ENCODE measurements around the gene RDH16. TPM values are rescaled to one million over a fixed set of nuclear protein-coding genes. Genes with fewer than 3 reads are reported as not detected.
"Not testable (repeated sequence)": the region's sequence is repeated elsewhere in the genome, so short reads cannot be mapped to it uniquely, and the experiment has no call there.

Gene RDH16
- total RNA-seq, 1 donor from 2014 or later = 0.23 TPM

- intact Hi-C loops (cut with micrococcal nuclease); H3K27ac Mint-ChIP-seq; H3K4me3 Mint-ChIP-seq; H3K9me3 Mint-ChIP-seq; H3K36me3 Mint-ChIP-seq (ENCODE audit: low read depth); DNase-seq (ENCODE audit: low spot score); H3K4me1 Mint-ChIP-seq (ENCODE audit: low read depth): not testable (repeated sequence)
- peaks cover 23% of the 10 kb centered on the region for H3K27me3 Mint-ChIP-seq (ENCODE audit: insufficient read depth)
These were observed 16.5 kb downstream of the RDH16 start for GRCh38 chr12:56940942-56941298.

- Mint-ChIP-seq H3K9me3 (no peaks in the 10 kb centered on the region), H3K4me1 (ENCODE audit: low read depth) (peaks cover 6% of the 10 kb centered on the region), H3K36me3 (ENCODE audit: low read depth) (no peaks in the 10 kb centered on the region), H3K27me3 (ENCODE audit: insufficient read depth) (peaks cover 2% of the 10 kb centered on the region), H3K4me3 (no peak overlapping the region), H3K27ac (no peak overlapping the region)
- no peak for DNase-seq (ENCODE audit: low spot score)
- intact Hi-C loops (cut with micrococcal nuclease) = no loop called here
These were observed 21.7 kb downstream of the RDH16 start for GRCh38 chr12:56935752-56936151.

GRCh38 chr12:56935157-56935556, 22.3 kb downstream of the RDH16 start:
- Mint-ChIP-seq H3K36me3 (ENCODE audit: low read depth) (no peaks in the 10 kb centered on the region), H3K27me3 (ENCODE audit: insufficient read depth) (peaks cover 2% of the 10 kb centered on the region), H3K9me3 (no peaks in the 10 kb centered on the region), H3K27ac (no peak overlapping the region), H3K4me1 (ENCODE audit: low read depth) (peaks cover 12% of the 10 kb centered on the region), H3K4me3 (no peak overlapping the region)
- intact Hi-C loops (cut with micrococcal nuclease) = no loop called here
- no peak for DNase-seq (ENCODE audit: low spot score)

GRCh38 chr12:56933826-56934625, 23.4 kb downstream of the RDH16 start, which contains the start of gene SDR9C7:
SDR9C7 (minus strand) TSS chr12:56934408; CDS start chr12:56934261, 147 bp downstream.
- H3K27ac Mint-ChIP-seq = no peak within 1 kb of the TSS
- H3K36me3 Mint-ChIP-seq (ENCODE audit: low read depth) = no peaks in the 10 kb centered on the region
- intact Hi-C loops (cut with micrococcal nuclease) = no loop called here

GRCh38 chr12:56932867-56933266, 24.5 kb downstream of the RDH16 start:
- Mint-ChIP-seq H3K36me3 (ENCODE audit: low read depth) (no peaks in the 10 kb centered on the region), H3K9me3 (no peaks in the 10 kb centered on the region), H3K4me1 (ENCODE audit: low read depth) (peaks cover 21% of the 10 kb centered on the region), H3K4me3 (no peak overlapping the region), H3K27ac (no peak overlapping the region), H3K27me3 (ENCODE audit: insufficient read depth) (peaks cover 10% of the 10 kb centered on the region)
- no peak for DNase-seq (ENCODE audit: low spot score)
- intact Hi-C loops (cut with micrococcal nuclease) = no loop called here

More at GRCh38 chr12:56933826-56934625, 23.4 kb downstream of the RDH16 start, which contains the start of gene SDR9C7:
- DNase-seq (ENCODE audit: low spot score) = no peak
- no peak within 1 kb of the TSS for H3K4me3 Mint-ChIP-seq
- H3K27me3 Mint-ChIP-seq (ENCODE audit: insufficient read depth) = peaks cover 6% of the 10 kb centered on the region
- peaks cover 15% of the 10 kb centered on the region for H3K4me1 Mint-ChIP-seq (ENCODE audit: low read depth)
- no peaks in the 10 kb centered on the region for H3K9me3 Mint-ChIP-seq

- H3K36me3 Mint-ChIP-seq (ENCODE audit: low read depth) = no peaks in the 10 kb centered on the region
- H3K4me3 Mint-ChIP-seq = no peak overlapping the region
- DNase-seq (ENCODE audit: low spot score) = no peak
- intact Hi-C loops (cut with micrococcal nuclease) = no loop called here
- H3K9me3 Mint-ChIP-seq = no peaks in the 10 kb centered on the region
- peaks cover 8% of the 10 kb centered on the region for H3K27me3 Mint-ChIP-seq (ENCODE audit: insufficient read depth)
- H3K27ac Mint-ChIP-seq = no peak overlapping the region
- H3K4me1 Mint-ChIP-seq (ENCODE audit: low read depth) = peaks cover 21% of the 10 kb centered on the region
These were observed 25.3 kb downstream of the RDH16 start for GRCh38 chr12:56932146-56932545.

GRCh38 chr12:56931474-56931978, 25.9 kb downstream of the RDH16 start:
- Mint-ChIP-seq H3K9me3 (no peaks in the 10 kb centered on the region), H3K4me3 (no peak overlapping the region), H3K36me3 (ENCODE audit: low read depth) (no peaks in the 10 kb centered on the region), H3K4me1 (ENCODE audit: low read depth) (peaks cover 21% of the 10 kb centered on the region), H3K27ac (no peak overlapping the region), H3K27me3 (ENCODE audit: insufficient read depth) (peaks cover 8% of the 10 kb centered on the region)
- intact Hi-C loops (cut with micrococcal nuclease) = no loop called here
- DNase-seq (ENCODE audit: low spot score) = no peak

- Mint-ChIP-seq H3K27ac (no peak overlapping the region), H3K4me3 (no peak overlapping the region), H3K27me3 (ENCODE audit: insufficient read depth) (peaks cover 8% of the 10 kb centered on the region), H3K36me3 (ENCODE audit: low read depth) (no peaks in the 10 kb centered on the region), H3K4me1 (ENCODE audit: low read depth) (peaks cover 20% of the 10 kb centered on the region), H3K9me3 (no peaks in the 10 kb centered on the region)
- intact Hi-C loops (cut with micrococcal nuclease) = no loop called here
- no peak for DNase-seq (ENCODE audit: low spot score)
These were observed 27.2 kb downstream of the RDH16 start for GRCh38 chr12:56930241-56930640.

- intact Hi-C loops (cut with micrococcal nuclease) = no loop called here
- Mint-ChIP-seq H3K27ac (no peak overlapping the region), H3K4me3 (no peak overlapping the region), H3K9me3 (no peaks in the 10 kb centered on the region), H3K36me3 (ENCODE audit: low read depth) (no peaks in the 10 kb centered on the region), H3K4me1 (ENCODE audit: low read depth) (peaks cover 15% of the 10 kb centered on the region), H3K27me3 (ENCODE audit: insufficient read depth) (peaks cover 8% of the 10 kb centered on the region)
- DNase-seq (ENCODE audit: low spot score) = no peak
These were observed 27.6 kb downstream of the RDH16 start for GRCh38 chr12:56929780-56930179.

GRCh38 chr12:56928262-56928661, 29.1 kb downstream of the RDH16 start:
- H3K4me3 Mint-ChIP-seq = no peak overlapping the region
- no peaks in the 10 kb centered on the region for H3K36me3 Mint-ChIP-seq (ENCODE audit: low read depth)
- intact Hi-C loops (cut with micrococcal nuclease) = no loop called here
- H3K27ac Mint-ChIP-seq = no peak overlapping the region
- H3K27me3 Mint-ChIP-seq (ENCODE audit: insufficient read depth) = peaks cover 8% of the 10 kb centered on the region
- H3K9me3 Mint-ChIP-seq = no peaks in the 10 kb centered on the region
- DNase-seq (ENCODE audit: low spot score) = no peak
- H3K4me1 Mint-ChIP-seq (ENCODE audit: low read depth) = peaks cover 15% of the 10 kb centered on the region

- intact Hi-C loops (cut with micrococcal nuclease) = no loop called here
- Mint-ChIP-seq H3K27ac (no peak overlapping the region), H3K4me1 (ENCODE audit: low read depth) (peaks cover 15% of the 10 kb centered on the region), H3K9me3 (no peaks in the 10 kb centered on the region), H3K36me3 (ENCODE audit: low read depth) (no peaks in the 10 kb centered on the region), H3K4me3 (no peak overlapping the region), H3K27me3 (ENCODE audit: insufficient read depth) (peaks cover 8% of the 10 kb centered on the region)
- DNase-seq (ENCODE audit: low spot score) = no peak
These were observed 30.1 kb downstream of the RDH16 start for GRCh38 chr12:56927281-56927680.

GRCh38 chr12:56922031-56922430, 35.4 kb downstream of the RDH16 start:
- intact Hi-C loops (cut with micrococcal nuclease) = no loop called here

GRCh38 chr12:56921346-56921745, 36.1 kb downstream of the RDH16 start:
- Mint-ChIP-seq H3K27me3 (ENCODE audit: insufficient read depth) (no peaks in the 10 kb centered on the region), H3K4me3 (no peak overlapping the region), H3K4me1 (ENCODE audit: low read depth) (no peaks in the 10 kb centered on the region), H3K36me3 (ENCODE audit: low read depth) (no peaks in the 10 kb centered on the region), H3K27ac (no peak overlapping the region), H3K9me3 (peaks cover 4% of the 10 kb centered on the region)
- intact Hi-C loops (cut with micrococcal nuclease) = no loop called here
- DNase-seq (ENCODE audit: low spot score) = no peak

More at GRCh38 chr12:56922031-56922430, 35.4 kb downstream of the RDH16 start:
- Mint-ChIP-seq H3K27ac (no peak overlapping the region), H3K4me3 (no peak overlapping the region), H3K36me3 (ENCODE audit: low read depth) (no peaks in the 10 kb centered on the region), H3K4me1 (ENCODE audit: low read depth) (no peaks in the 10 kb centered on the region), H3K9me3 (peaks cover 4% of the 10 kb centered on the region), H3K27me3 (ENCODE audit: insufficient read depth) (no peaks in the 10 kb centered on the region)
- DNase-seq (ENCODE audit: low spot score) = no peak
